Left lung (tissue), 10 donors: ENCODE measurements around the gene GANC. TPM values are rescaled to one million over a fixed set of nuclear protein-coding genes. Genes with fewer than 3 reads are reported as not detected.
A peak's percentile ranks its signal among the peaks of the same experiment; 100 is the strongest.

Experiments used
- ATAC-seq: fragments of 200-7000 bp; cut with Tn5 transposase; one replicate; pipeline ENCODE4 v1.9.1; 2020; ENCODE audit warnings: moderate library complexity
- DNase-seq, 4 donors: peaks; one replicate each; pipeline ENCODE4 v3.0.0-alpha.2; 2013 to 2020
- H3K27ac ChIP-seq, 2 donors: fragments of 200-600 bp; sonication (generic) in 1 of 2; one replicate each; pipeline versions ENCODE4 v1.5.0 to v1.8.0; 2020 to 2021
- H3K27me3 ChIP-seq, 2 donors: fragments of 200-600 bp; sonication (generic) in 1 of 2; one replicate each; pipeline versions ENCODE4 v1.5.0 to v1.8.0; 2020 to 2021
- H3K36me3 ChIP-seq, 2 donors: fragments of 200-600 bp; sonication (generic) in 1 of 2; one replicate each; pipeline versions ENCODE4 v1.5.0 to v1.8.0; 2020 to 2021
- H3K4me1 ChIP-seq, 2 donors: fragments of 200-600 bp; one replicate each; pipeline ENCODE4 v1.8.0; 2021
- H3K4me3 ChIP-seq, 2 donors: fragments of 200-600 bp; sonication (generic) in 1 of 2; one replicate each; pipeline versions ENCODE4 v1.5.0 to v1.8.0; 2020 to 2021; ENCODE audit warnings: mild to moderate bottlenecking in 1 of 2
- H3K9me3 ChIP-seq, 2 donors: fragments of 200-600 bp; sonication (generic) in 1 of 2; one replicate each; pipeline versions ENCODE4 v1.5.0 to v1.8.0; 2020 to 2021
- CTCF ChIP-seq, 2 donors: fragments of 200-600 bp; sonication (generic) in 1 of 2; IDR thresholded peaks; one replicate each; pipeline versions ENCODE4 v1.5.0 to v1.8.0; 2021; ENCODE audit warnings: antibody characterized with exemption in 2 of 2
- intact Hi-C, 2 donors: fragments of 100-400 bp; cut with DNase I; formaldehyde crosslinking; loops; one replicate each; pipeline versions ENCODE4 v1.11.2 to v1.14.2; 2022
- polyA plus RNA-seq, 6 donors: library from polyadenylated mRNA; unstranded; fragments of 120-200 nt; gene quantifications; one replicate each; pipeline ENCODE4 v1.2.1, GENCODE V29; 2013; ENCODE audit not compliant: insufficient read length in 6 of 6
- total RNA-seq, 2 donors: library from RNA; stranded (reverse); fragmentation: NEBNext Ultra II Directional; extraction: Animal tissue kit (Norgen Biotek cat#: 25700); gene quantifications; one replicate each; pipeline ENCODE4 v1.2.1, GENCODE V29; 2021
- donor health status: DM: no; HTN: yes; CAD: no.
- donor health status: DM: no; HTN: no; CAD: no.

The GANC gene
- total and polyA plus RNA-seq, 8 donors: 30.1 to 85.3 (median 37.8) TPM

- no peaks in the 10 kb centered on the region for H3K27me3 ChIP-seq
- no peak overlapping the region for H3K27ac ChIP-seq
- TF ChIP-seq CTCF (IDR thresholded peaks at IDR 0.05): no peak
- H3K4me3 ChIP-seq: no peak overlapping the region
- peaks cover 0 to 9% of the 10 kb centered on the region in 2 donors for H3K36me3 ChIP-seq
- H3K4me1 ChIP-seq: peaks cover 0 to 40% of the 10 kb centered on the region in 2 donors
- ATAC-seq (no peak), DNase-seq (no peak)
- intact Hi-C loops: no loop called here
- no peaks in the 10 kb centered on the region for H3K9me3 ChIP-seq
Measured at GRCh38 chr15:42363487-42363886, 90.5 kb downstream of the GANC start.

- intact Hi-C loops: no loop called here
- H3K27me3 ChIP-seq: no peaks in the 10 kb centered on the region
- no peak for TF ChIP-seq CTCF (IDR thresholded peaks at IDR 0.05)
- no peaks in the 10 kb centered on the region for H3K9me3 ChIP-seq
- H3K36me3 ChIP-seq: peaks cover 0 to 9% of the 10 kb centered on the region in 2 donors
- DNase-seq (no peak), ATAC-seq (no peak)
- peaks cover 0 to 40% of the 10 kb centered on the region in 2 donors for H3K4me1 ChIP-seq
- H3K4me3 ChIP-seq: no peak overlapping the region
- H3K27ac ChIP-seq: no peak overlapping the region
Measured at GRCh38 chr15:42363942-42364341, 90.9 kb downstream of the GANC start.

DNA sequence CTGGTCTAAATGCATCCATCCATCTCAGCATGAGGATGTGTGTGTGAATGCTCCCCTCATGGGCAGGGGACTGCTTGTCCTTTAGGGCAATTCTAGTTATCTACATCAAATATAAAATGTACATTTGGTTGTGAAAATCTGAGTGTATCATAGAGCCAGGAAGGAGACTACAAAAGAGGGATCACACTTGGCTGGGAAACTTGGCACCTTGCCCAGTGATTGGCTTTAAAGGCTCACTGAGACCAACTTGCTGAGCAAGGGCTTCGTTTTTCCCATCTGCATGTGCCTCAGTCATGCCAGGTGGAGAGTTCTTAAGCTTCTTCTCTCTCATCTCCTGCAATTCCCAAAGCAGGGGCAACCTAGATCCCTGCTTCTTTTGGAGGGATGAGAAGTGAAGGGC, 91.5 kb downstream of the GANC start:
- H3K27me3 ChIP-seq: no peaks in the 10 kb centered on the region
- H3K4me3 ChIP-seq: no peak overlapping the region
- intact Hi-C loops: no loop called here
- H3K36me3 ChIP-seq: peaks cover 0 to 7% of the 10 kb centered on the region in 2 donors
- H3K27ac ChIP-seq: no peak overlapping the region
- no peak for DNase-seq
- no peaks in the 10 kb centered on the region for H3K9me3 ChIP-seq
- no peak for TF ChIP-seq CTCF (IDR thresholded peaks at IDR 0.05)
- peaks cover 0 to 40% of the 10 kb centered on the region in 2 donors for H3K4me1 ChIP-seq
- no peak for ATAC-seq

- Histone ChIP-seq H3K4me1 (peaks cover 0 to 37% of the 10 kb centered on the region in 2 donors), H3K36me3 (no peaks in the 10 kb centered on the region), H3K9me3 (no peaks in the 10 kb centered on the region), H3K27me3 (no peaks in the 10 kb centered on the region), H3K4me3 (no peak overlapping the region), H3K27ac (peak overlapping the region in 1 of 2 donors; percentile 64)
- ATAC-seq (no peak), DNase-seq (no peak)
- intact Hi-C loops: no loop called here
- TF ChIP-seq CTCF (IDR thresholded peaks at IDR 0.05): no peak
Measured at GRCh38 chr15:42365921-42366550, 93.0 kb downstream of the GANC start.

DNA sequence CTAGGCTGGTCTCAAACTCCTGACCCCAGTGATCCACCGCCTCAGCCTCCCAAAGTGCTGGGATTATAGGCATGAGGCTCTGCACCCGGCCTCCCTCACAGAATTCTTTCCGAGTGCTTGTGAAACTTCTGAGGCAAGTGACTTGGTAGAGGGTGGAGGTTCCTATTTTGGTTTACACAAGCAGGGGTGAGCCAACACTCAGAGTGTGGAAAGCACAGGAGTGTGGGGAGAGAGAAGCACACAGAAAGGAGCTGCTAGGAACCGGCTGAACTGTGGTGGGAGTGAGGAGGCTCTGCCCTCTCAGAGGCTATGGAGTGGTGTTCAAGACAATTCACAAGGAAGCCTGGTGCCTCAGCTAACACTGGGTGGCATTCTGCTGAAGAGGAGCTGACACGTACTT, 94.0 kb downstream of the GANC start:
- H3K9me3 ChIP-seq: no peaks in the 10 kb centered on the region
- H3K27ac ChIP-seq: peak overlapping the region in 1 of 2 donors; percentile 64
- no peaks in the 10 kb centered on the region for H3K27me3 ChIP-seq
- ATAC-seq: peak; percentile 92
- H3K36me3 ChIP-seq: no peaks in the 10 kb centered on the region
- H3K4me3 ChIP-seq: no peak overlapping the region
- peaks cover 0 to 37% of the 10 kb centered on the region in 2 donors for H3K4me1 ChIP-seq
- intact Hi-C loops: no loop called here
- DNase-seq: peak in 1 of 4 donors; percentile 56
- TF ChIP-seq CTCF (IDR thresholded peaks at IDR 0.05): no peak
